ENCODE measurements around the gene SBK1.

SBK1 gene

GRCh38 chr16:28280881-28281836 lies 11.2 kb upstream of the SBK1 start:
- in situ Hi-C loops (cut with MboI; ENCODE audit: low sequenced_read_pairs), result loop anchor here (5.0 kb wide), 1 partner anchor 36 kb away; no protein-coding TSS in a partner anchor

GRCh38 chr16:28282045-28282444 lies 10.3 kb upstream of the SBK1 start:
- in situ Hi-C loops (cut with MboI; ENCODE audit: low sequenced_read_pairs), result loop anchor here (5.0 kb wide), 1 partner anchor 35 kb away; no protein-coding TSS in a partner anchor

- in situ Hi-C loops (cut with MboI; ENCODE audit: low sequenced_read_pairs), result loop anchor here (5.0 kb wide), 1 partner anchor 34 kb away; no protein-coding TSS in a partner anchor
Observed at GRCh38 chr16:28283173-28283572, 9.2 kb upstream of the SBK1 start.

GRCh38 chr16:28283798-28284577 lies 8.3 kb upstream of the SBK1 start:
- in situ Hi-C loops (cut with MboI; ENCODE audit: low sequenced_read_pairs), result loop anchor here (5.0 kb wide), 1 partner anchor 33 kb away; no protein-coding TSS in a partner anchor

GRCh38 chr16:28285649-28286048 lies 6.7 kb upstream of the SBK1 start:
- in situ Hi-C loops (cut with MboI; ENCODE audit: low sequenced_read_pairs), result no loop called here

GRCh38 chr16:28288114-28288513 lies 4.2 kb upstream of the SBK1 start:
- in situ Hi-C loops (cut with MboI; ENCODE audit: low sequenced_read_pairs), result no loop called here

- in situ Hi-C loops (cut with MboI; ENCODE audit: low sequenced_read_pairs), result no loop called here
Observed at GRCh38 chr16:28289048-28289447, 3.3 kb upstream of the SBK1 start.

- in situ Hi-C loops (cut with MboI; ENCODE audit: low sequenced_read_pairs), result no loop called here
Observed at GRCh38 chr16:28289939-28290858, 2.1 kb upstream of the SBK1 start.

- in situ Hi-C loops (cut with MboI; ENCODE audit: low sequenced_read_pairs), result no loop called here
Observed at GRCh38 chr16:28290859-28291254, 1.5 kb upstream of the SBK1 start.

- in situ Hi-C loops (cut with MboI; ENCODE audit: low sequenced_read_pairs), result no loop called here
Observed at GRCh38 chr16:28292731-28293600, 641 bp downstream of the SBK1 start.

GRCh38 chr16:28293601-28293960 lies 1.3 kb downstream of the SBK1 start:
- in situ Hi-C loops (cut with MboI; ENCODE audit: low sequenced_read_pairs), result no loop called here

GRCh38 chr16:28294201-28294600 lies 1.9 kb downstream of the SBK1 start:
- in situ Hi-C loops (cut with MboI; ENCODE audit: low sequenced_read_pairs), result no loop called here

- in situ Hi-C loops (cut with MboI; ENCODE audit: low sequenced_read_pairs), result no loop called here
Observed at GRCh38 chr16:28295276-28295675, 3.0 kb downstream of the SBK1 start.

GRCh38 chr16:28297308-28297707 lies 5.0 kb downstream of the SBK1 start:
- in situ Hi-C loops (cut with MboI; ENCODE audit: low sequenced_read_pairs), result no loop called here

GRCh38 chr16:28297784-28298510 lies 5.6 kb downstream of the SBK1 start:
- in situ Hi-C loops (cut with MboI; ENCODE audit: low sequenced_read_pairs), result no loop called here

- in situ Hi-C loops (cut with MboI; ENCODE audit: low sequenced_read_pairs), result no loop called here
Observed at GRCh38 chr16:28298511-28298878, 6.2 kb downstream of the SBK1 start.

GRCh38 chr16:28300327-28300726 lies 8.0 kb downstream of the SBK1 start:
- in situ Hi-C loops (cut with MboI; ENCODE audit: low sequenced_read_pairs), result no loop called here

- in situ Hi-C loops (cut with MboI; ENCODE audit: low sequenced_read_pairs), result no loop called here
Observed at GRCh38 chr16:28301154-28301553, 8.8 kb downstream of the SBK1 start.

- in situ Hi-C loops (cut with MboI; ENCODE audit: low sequenced_read_pairs), result no loop called here
Observed at GRCh38 chr16:28301620-28302019, 9.3 kb downstream of the SBK1 start.
